GM18907 (cell line): ENCODE results near the gene USP51.
"Not testable (repeated sequence)": the region's sequence is repeated elsewhere in the genome, so short reads cannot be mapped to it uniquely, and the experiment has no call there.

Source experiments
- ATAC-seq: cut with Tn5 transposase; IDR thresholded peaks from one replicate; pipeline ENCODE4 v1.9.1; 2021; ENCODE audit warnings: mild to moderate bottlenecking, moderate library complexity; ENCODE audit not compliant: unreplicated experiment

USP51 gene

DNA sequence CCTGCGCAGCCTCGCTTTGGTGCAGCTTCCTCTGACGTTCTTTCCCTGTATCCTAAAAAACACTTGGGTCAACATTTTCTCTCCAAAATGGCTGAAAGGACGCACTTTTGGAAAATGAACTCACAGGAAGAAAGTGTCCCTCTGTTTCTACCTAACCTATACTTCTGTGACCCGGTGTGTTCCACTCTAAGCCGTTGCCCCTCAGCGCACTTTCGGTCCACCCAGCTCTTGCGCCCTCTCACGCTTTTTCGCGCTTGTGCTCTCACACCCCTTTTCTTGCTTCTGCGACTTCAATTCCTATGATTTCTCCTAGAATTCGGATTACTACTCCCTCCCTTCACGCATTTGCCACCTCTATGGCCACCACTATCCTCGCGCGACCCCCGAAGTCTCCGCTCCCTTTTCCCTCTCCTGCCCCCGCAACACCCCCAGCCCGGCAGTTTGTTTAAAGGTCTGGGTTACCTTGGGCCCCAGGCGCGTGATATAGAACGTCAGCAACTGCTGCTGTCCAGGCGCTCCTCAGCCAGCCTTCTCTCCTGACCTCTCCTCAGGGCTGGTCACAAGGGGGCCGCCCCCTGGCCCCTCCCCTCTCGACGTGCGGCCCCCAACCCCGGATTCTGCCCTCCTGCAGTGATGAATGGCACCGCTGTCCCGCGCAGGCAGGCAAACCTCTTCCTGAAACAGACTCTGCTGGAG lies at the start of gene USP51:
USP51 (minus strand) TSS at position 535 of the 696 bp plus-strand sequence. CDS start 909 bp downstream, outside the sequence.
- ATAC-seq = peak; percentile 55

DNA sequence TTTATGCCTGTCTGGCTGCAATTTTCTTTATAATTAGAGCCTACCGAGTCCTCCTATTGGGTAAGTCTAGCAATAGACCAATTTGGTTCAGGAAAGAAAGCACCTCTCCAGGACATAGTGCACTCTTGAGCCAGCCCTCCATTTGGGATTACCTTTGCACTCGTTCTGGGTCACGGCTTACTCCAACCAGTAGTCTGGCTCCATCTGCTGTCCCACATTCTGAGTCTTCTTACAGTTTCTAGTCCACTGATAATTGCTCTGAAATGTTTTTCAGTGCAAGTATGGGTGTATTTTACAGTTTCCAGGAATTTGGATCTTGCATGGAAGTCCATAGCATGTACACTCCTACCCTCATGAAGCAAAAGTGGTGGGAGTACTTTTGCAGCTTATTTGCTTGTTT lies 34.8 kb upstream of the USP51 start:
- no peak for ATAC-seq

DNA sequence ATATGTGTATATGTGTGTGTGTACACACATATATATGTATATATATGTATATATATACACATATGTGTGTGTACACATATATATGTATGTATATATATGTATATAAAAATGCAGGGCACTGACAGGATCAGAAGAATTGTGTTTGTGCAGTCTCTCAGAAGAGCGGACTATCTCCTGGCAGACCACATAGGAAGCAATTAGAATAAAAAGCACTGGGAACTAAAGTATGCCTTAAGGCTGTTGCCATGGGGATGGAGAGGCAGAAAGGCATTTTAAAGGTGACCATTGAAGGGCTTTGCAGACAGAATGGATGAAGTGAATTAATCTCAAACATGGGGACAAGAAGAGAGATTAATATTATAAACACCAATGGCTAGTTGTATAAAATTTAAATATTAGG lies 33.7 kb upstream of the USP51 start:
- no peak for ATAC-seq

DNA sequence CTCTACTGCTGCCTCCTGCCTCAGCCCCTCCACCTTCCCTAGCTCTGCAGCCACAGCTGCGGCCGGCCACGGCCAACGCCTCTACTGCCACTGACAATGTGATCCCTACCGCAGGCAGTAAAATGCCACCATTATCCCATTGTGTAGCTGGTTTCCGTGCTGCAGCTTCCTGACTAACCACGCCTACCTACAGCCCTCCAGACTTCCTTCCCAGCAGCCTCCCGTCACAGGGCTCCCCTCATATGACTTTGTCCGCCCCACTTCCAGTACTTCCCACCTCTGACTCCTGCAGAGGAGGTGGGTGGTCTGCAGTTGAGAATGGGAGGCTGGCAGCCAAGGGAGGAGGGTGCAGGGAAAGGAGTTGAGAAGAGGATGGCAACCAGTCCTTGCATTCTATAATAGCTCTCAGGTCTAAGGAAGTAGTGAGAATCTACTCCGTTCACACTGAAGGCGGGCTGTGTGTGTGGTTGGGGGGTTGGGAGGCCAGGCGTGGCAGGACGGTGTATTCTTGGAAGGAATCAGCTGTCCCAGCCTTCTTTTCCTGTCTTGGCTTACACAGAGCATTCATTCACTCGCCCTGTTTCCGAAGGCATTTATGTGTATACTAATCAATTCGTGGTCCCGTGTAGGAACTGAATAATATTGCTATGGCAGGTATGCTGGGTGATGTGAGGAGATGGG lies 33.1 kb upstream of the USP51 start:
- no peak for ATAC-seq

DNA sequence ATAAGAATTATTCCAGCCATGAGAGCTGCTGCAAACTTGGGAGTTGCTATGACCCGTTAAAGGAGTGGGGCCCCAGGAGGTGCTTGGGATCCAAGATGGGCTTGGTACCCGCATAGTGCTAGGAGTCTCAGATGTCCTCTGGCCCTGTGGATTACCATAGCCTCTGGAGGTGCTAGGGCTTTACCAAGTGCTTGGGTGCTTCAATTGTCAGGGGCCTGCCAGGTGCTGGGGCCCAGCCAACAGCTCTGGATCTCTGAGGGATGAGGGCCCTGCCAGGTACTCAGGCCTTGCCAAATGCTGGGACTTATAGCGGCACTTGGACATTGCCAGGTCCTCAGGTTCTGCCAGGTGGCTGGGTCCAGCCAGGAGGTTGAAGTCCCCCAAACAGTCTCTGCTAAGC lies 32.0 kb upstream of the USP51 start:
- ATAC-seq = no peak

DNA sequence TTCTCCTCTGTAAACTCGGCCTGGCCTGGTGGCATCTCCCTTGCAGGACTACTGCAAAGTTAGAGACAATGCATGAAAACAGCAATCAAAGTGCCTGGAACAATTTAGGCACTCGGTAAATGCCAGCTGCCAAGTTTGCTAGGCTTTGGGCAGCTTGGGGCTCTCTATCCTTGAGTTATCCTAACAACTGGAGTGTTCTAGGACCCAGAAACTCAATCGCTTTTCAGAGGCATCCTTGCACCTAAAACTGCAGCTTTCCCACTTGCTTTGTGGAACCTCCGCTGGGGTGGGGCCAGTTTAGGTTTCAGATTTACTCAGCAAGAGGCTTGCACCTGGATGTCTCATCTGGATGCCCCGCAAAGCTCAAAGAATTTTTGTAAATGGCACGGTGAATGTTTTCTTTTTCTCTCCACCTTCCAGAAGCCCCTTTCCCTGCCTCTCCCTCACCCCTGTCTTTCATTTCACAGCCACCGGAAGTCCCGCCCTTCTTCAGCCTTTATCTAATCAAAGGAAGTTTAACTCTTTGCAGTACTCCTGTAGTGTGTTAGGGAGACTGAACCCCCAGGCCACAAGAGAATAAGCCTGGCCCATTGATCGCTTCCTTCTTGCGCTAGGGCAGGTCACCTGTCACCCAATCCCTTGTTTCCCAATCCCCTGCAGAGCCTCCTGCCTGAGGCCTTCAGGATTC lies 27.3 kb upstream of the USP51 start:
- ATAC-seq = not testable (repeated sequence)

DNA sequence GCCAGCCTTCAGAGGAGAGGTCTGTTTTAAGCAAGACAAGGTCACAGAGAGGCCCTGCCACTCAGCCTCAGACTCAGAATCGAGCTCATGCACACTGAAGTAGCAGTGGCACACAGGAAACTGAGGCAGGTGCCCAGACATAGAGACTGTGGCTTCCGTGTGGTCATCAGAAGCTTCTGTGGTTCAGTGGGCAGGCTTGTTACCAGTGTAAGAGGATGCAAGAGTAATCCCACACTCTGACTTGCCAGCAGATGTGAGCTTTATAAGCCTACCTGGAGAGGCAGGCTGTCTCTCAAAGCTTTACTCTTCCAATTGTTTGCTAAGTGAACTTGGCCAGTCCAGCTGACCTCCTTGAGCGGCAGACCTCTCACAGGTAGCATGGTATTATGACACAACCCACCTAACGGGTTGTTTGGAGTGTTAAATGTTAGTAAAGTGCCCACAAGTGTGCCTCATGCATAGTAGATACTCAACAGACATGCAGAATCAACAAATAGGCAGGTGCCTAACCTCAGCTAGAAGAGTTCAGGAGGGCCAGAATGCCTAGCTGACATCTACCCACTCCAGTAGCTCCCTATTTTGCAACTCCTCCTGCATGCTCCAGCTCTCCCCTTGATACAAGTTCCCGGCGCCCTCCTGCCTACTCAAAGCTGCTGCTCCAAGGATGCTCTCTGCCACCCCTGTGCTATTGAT lies 23.5 kb upstream of the USP51 start:
- not testable (repeated sequence) for ATAC-seq

DNA sequence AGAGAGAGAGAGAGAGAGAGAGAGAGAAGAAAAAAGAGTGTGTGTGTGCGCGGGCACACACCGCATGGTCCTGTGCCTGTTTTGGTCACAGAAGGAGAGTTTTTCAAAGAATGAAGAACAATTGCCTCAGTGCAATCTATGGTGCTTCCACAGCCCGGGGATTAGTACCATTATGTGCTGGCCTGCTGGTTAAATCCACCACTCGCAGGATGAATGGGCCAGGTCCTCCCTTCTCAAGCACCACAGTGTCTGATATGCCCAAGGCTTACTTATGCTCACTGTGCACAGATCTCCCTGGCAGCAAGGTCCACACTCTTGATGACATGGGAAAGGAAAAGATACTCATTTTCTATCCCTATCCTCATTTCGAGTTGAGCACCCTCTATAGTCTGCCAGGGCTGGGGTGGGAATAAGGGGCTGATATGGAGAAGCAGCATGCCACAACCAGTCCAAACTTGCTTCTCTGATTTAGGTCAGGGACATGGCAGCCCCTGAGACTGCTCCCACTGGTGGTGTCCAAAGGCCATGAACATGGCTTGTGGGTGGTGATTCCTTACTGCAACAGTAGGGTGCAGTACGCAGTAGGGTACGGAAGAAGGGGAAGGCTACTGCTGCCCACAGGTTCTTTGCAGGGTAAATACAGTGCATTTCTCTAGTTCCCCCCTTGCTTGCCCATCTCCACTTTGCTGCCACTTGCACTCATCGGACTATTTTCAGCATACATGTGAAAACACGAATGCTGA lies 18.9 kb upstream of the USP51 start:
- ATAC-seq = not testable (repeated sequence)

DNA sequence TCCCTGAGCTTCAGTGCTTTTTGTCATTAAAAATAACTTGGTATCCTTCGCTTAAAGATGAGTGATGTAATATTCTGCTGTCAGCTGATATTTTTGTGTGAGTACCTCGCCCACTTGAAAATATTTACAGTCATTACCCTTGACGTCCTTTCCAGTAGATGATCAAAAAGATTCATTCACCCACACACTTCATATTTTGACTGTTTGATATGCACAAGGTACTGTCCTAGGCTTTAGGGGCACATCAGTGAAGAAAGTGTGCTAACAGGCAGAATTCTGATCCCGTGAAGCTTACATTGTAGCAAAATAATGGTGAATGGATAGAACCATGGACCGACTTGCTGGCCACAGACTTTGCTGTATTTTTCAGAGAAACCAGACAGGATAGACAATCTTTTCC lies 18.1 kb upstream of the USP51 start:
- ATAC-seq = not testable (repeated sequence)

DNA sequence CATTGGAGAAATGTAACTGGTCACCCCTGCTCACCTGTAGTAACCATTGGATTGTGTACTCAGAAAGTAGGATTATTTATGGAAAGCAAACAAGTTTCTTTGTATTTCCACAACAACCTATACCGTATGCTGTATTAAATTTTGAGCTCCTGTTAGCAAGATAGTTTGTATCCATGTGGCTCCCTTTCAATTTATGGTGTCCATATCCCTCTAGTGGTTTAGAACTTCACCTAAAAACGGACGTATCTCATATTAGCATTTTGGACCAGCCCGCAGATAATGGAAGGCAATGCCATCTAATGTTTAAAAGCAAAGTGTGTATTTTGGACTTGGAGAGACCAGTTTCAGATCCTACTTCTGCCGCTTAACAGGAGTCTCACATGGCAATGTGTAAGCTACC lies 17.4 kb upstream of the USP51 start:
- not testable (repeated sequence) for ATAC-seq

DNA sequence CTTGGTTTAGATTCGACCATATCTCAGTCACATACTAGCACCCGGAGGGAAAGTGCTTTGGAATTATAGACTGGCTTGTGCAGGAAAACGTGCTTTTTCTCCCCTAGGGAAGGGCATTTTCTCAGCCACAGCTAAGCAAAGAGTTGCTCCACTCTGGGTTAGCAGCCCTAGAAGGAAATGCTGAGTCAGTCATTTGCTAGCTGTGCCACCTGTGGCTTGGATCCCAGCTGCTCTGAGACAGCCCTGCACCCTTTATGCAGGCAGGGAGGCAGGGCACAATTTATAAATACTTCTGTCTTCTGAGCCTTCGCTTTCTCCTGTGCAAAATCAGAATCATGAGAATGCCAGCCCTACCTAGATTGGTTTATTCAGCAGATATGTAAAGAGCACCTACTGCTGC lies 1.3 kb upstream of the USP51 start:
- ATAC-seq = no peak

DNA sequence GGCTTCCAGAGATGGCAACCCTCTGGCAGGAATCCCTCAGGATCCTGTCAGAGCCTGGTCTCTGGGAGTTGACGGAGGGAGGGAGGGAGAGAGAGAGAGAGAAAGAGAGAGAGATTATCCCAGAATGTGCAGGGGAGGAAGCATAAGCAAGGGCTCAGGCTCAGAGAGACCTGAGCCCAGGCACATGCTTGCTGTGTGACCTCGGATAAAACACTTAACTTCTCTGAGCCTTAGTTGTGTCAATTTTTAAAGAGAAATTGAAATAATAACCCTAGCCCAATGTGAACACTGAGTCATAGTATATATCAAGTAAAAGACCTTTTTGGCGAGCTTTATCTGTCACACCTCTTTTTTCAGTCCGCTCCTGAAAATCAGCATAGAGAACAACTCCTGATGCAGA lies 473 bp upstream of the USP51 start:
- no peak for ATAC-seq

DNA sequence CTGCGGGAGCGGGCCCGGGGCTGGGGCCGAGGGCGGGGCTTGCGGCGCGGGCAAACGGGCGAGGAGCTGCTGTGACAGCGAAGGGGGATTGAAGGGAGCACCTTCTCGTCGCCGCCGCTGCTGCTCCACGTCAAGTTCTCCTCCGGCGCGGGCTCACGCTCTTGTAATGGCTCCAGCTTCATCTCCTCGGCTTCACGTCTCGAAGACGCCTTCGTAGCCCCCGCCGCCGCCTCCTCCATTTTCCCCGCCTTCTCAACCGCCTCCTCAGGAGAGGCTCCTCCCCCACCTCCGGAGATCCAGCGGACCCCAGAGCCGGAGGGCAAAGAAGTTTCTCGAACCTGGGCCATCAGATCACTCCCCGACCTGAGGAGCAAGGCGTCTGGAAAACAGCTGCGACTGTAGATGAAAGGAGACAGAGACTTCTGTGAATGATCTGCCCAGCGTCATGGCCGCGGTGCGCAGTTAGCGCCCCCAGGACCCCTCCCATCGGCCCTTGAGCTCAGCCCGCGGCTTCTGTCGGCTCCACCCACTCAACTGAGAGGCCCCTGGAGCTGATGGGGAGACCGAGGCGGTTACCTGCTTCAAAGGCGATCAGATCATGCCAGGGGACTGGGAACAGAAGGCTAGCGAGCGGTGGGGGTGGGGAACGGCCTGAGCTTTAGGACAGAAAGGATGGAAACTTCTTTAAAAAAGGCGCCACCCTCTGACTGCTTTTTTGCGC lies 895 bp downstream of the USP51 start:
- peak; percentile 72 for ATAC-seq

DNA sequence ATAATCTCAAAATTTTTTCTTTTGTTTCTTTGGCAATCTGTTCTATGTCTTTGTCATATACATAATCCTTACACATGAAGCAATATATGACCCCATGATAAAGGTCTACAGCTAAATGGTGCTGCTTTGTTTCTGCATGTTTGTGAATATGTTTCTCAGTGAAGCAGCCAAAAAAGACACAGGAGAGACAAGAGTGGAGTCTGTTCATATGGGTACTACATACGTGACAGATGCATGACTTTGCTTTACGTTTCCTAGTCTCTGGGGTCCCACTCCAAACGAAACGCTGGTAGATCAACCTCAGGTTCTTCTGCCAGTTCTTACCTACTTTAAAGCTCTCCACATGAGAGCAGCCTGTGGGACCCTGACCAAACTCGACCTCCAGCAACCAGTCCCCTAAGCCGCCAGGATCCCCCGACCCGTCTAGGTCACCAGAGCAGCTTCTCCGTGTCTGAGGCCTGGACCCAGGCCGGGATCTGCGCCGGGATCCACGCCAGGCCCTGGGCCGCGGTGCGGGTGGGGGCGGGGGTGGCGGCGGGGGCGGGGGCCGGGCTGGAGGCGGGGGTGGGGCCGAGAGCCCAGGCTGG lies 1.5 kb downstream of the USP51 start:
- no peak for ATAC-seq

DNA sequence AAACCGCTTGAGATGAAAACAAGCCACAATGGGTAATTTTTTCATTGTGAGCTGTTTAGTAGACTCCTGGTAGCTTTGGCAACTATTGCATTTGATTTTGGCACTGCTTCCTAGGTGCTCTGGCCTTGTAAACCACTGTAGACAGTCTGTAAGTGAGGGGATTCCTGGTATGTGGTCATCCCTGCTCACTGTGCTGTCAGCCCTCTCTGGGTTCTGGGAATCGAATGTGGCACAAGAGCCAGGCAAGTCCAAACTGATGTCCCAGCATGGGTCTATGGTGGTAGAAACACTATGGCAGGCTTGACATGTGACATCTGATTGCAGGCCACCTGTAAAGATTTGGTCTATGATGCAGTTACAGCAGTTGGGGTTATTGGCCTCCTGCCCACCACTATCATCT lies 2.5 kb downstream of the USP51 start:
- no peak for ATAC-seq

DNA sequence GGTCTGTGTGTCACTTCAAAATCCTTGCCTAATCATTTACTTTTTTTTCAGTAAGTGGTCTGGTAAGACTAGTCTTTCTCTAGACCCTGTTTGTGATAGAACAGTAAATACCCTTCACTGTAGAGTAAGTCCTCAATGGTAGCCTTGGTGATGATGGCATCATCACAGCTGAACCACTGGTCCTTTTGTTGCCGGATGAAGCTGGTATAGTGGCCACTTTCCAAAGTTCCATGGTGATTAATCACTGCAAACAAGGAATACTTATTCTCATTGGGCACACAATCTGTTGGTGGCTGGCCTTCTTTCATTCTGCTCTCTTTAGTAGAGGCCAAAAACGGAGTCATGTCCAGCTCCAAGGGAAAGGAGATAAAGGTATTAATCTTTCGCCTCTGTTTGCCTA lies 2.9 kb downstream of the USP51 start:
- ATAC-seq = no peak

DNA sequence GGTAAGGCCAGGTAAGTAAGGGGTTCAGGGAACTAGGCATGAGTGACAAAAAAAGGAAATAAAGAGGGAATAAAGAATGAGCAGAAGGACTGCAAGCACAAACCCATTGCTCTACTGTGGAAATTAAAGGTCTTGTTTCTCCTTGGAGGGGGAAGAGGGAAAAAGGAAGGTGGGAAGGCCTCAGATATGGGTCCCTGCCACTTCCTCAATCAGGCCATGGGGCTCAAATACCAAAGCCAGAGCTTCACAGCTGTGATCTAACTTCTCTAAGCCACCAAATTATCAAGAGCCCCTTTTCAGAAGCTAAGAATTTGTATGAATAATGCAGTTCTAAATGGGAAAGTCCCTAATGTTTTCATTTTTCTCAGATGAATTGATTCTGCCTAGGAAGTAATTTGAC lies 4.7 kb downstream of the USP51 start:
- no peak for ATAC-seq

DNA sequence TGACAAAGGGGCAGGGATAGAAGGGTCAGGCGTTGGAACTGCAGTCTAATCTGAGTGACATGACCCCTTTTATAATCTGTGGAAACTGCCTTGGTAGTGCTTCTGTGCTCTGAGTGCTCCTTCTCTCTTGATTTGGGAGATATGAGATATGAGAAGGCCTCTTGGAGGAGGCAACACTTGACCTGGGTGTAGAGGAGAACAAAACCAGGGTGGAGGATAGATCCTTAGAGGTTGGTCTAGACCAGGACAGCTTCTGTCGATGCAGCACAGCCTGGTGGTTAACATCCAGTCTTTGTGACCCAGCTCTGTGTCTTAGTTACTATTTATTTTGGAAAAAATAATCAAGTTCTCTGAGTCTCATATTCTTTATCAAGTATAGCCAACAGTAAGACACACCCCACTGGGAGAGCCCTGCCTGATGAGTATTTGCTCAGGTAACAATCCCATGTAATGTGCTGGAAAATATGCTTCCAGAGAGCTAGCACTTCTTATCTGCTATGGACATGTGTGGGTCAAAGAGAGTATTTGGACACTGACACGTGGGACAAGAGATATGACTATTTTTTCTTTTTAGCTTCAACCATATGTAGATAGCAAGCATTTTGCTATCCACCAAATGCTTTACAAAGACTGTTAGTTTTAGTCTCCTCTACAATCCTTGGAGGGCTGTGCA lies 9.1 kb downstream of the USP51 start:
- ATAC-seq = no peak

DNA sequence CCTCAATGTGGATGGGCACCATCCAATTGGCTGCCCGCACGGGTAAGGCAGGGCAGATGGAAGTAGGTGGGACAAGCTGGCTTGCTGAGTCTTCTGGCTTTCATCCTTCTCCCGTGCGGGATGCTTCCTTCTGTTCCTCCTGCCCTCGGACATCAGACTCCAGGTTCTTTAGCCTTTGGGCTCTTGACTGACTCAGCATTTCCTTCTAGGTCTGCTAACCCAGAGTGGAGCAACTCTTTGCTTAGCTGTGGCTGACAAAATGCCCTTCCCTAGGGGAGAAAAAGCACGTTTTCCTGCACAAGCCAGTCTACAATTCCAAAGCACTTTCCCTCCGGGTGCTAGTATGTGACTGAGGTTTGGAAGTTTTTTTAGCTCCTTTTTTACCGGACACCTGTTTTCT lies 9.7 kb downstream of the USP51 start:
- not testable (repeated sequence) for ATAC-seq
